Measurements from ENCODE around the gene OTOS.

- TF ChIP-seq CTCF (IDR thresholded peaks at IDR 0.05; ENCODE audit: low read depth, low read length, poor library complexity, severe bottlenecking) (no peak), EZH2phosphoT487 (IDR thresholded peaks at IDR 0.05; ENCODE audit: borderline replicate concordance, low read length) (no peak)
Observed at GRCh38 chr2:240162939-240163714, 22.7 kb upstream of the OTOS start.
